Measurements from ENCODE around the gene SPEF1.

DNA sequence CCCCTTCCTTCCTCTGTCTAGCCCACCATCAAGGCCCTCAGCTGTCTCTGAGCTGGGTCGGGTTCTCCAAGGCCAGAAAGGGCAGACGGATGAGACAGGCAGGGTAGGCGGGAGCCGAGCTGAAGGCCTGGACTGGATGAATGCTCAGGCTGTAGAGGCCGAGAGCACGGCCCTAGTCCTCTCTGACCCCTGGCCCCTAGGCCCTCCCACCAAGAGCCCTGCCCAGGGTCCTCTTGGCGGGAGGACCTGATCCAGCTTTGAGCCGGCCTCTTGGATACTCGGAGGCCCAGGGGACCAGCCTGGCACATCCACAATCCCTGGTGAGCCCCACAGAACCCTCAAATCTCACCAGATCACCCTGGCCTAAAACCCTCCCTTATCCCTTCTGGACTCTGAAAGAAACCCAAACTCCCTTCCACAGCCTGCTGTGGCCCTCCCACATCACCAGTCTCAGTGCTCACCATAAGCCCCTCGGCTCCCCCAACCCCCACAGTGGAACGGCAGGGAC lies 21.9 kb downstream of the SPEF1 start:
- TF ChIP-seq, protein P1, sequence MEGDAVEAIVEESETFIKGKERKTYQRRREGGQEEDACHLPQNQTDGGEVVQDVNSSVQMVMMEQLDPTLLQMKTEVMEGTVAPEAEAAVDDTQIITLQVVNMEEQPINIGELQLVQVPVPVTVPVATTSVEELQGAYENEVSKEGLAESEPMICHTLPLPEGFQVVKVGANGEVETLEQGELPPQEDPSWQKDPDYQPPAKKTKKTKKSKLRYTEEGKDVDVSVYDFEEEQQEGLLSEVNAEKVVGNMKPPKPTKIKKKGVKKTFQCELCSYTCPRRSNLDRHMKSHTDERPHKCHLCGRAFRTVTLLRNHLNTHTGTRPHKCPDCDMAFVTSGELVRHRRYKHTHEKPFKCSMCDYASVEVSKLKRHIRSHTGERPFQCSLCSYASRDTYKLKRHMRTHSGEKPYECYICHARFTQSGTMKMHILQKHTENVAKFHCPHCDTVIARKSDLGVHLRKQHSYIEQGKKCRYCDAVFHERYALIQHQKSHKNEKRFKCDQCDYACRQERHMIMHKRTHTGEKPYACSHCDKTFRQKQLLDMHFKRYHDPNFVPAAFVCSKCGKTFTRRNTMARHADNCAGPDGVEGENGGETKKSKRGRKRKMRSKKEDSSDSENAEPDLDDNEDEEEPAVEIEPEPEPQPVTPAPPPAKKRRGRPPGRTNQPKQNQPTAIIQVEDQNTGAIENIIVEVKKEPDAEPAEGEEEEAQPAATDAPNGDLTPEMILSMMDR (CRISPR knock-in tag; IDR thresholded peaks at IDR 0.05): no peak
- no peak for TF ChIP-seq IRX3 (CRISPR knock-in tag; IDR thresholded peaks at IDR 0.05; ENCODE audit: borderline replicate concordance, low read depth)
- no peak for TF ChIP-seq ZNF253 (CRISPR knock-in tag; IDR thresholded peaks at IDR 0.05; ENCODE audit: borderline replicate concordance)
